ENCODE measurements around the gene ZBTB16.

GRCh38 chr11:114201219-114201618, 141.7 kb downstream of the ZBTB16 start:
- no peak for TF ChIP-seq CTCF (optimal IDR thresholded peaks at IDR 0.05 in 1 of 3, IDR thresholded peaks at IDR 0.05 in 1 of 3, conservative IDR thresholded peaks at IDR 0.05 in 1 of 3; ENCODE audit: extremely low read depth in 1 of 3, insufficient read depth in 2 of 3, low read length in 3 of 3)
- no peak for TF ChIP-seq EZH2 (IDR thresholded peaks at IDR 0.05; ENCODE audit: low read length)
